Activated T-cell treated with anti-CD3 and anti-CD28 coated beads, Interleukin-2, amount 50 U/mL, for 72 hours (primary cell): ENCODE results near the gene CRNKL1. TPM values are rescaled to one million over a fixed set of nuclear protein-coding genes. Genes with fewer than 3 reads are reported as not detected.

Source experiments
- ATAC-seq, 2 donors: fragments of 150-1000 bp; cut with Tn5 transposase; replicated peaks in 1 of 2; 2 replicates each; pipeline ENCODE4 v1.10.0; 2021; ENCODE audit warnings: moderate library complexity in 2 of 2, mild to moderate bottlenecking in 1 of 2
- DNase-seq, 2 donors: peaks; one replicate each; pipeline ENCODE4 v3.0.0; 2021 to 2022; ENCODE audit warnings: mixed read lengths in 1 of 2
- H3K27ac Mint-ChIP-seq: one replicate; pipeline ENCODE4 v1.8.0; 2022; ENCODE audit warnings: mild to moderate bottlenecking, moderate library complexity, mixed read lengths
- H3K27me3 Mint-ChIP-seq: one replicate; pipeline ENCODE4 v1.8.0; 2022; ENCODE audit warnings: low read depth, mixed read lengths
- H3K36me3 Mint-ChIP-seq, 2 donors: one replicate each; pipeline ENCODE4 v1.8.0; 2022; ENCODE audit warnings: mixed read lengths in 2 of 2, mild to moderate bottlenecking in 1 of 2; ENCODE audit not compliant: insufficient read depth in 2 of 2
- H3K4me1 Mint-ChIP-seq: one replicate; pipeline ENCODE4 v1.8.0; 2022; ENCODE audit warnings: low read depth, mixed read lengths
- H3K4me3 Mint-ChIP-seq, 2 donors: one replicate each; pipeline ENCODE4 v1.8.0; 2022; ENCODE audit warnings: mild to moderate bottlenecking in 2 of 2, mixed read lengths in 2 of 2, moderate library complexity in 2 of 2
- H3K9me3 Mint-ChIP-seq, 2 donors: one replicate each; pipeline ENCODE4 v1.8.0; 2022; ENCODE audit warnings: mixed read lengths in 2 of 2
- total RNA-seq, 2 donors: library from RNA; stranded (reverse); gene quantifications; one replicate each; pipeline ENCODE4 v1.2.3, GENCODE V29; 2022

Gene CRNKL1
- total RNA-seq, 2 donors from 2014 or later = 22.3 to 27.9 TPM

DNA sequence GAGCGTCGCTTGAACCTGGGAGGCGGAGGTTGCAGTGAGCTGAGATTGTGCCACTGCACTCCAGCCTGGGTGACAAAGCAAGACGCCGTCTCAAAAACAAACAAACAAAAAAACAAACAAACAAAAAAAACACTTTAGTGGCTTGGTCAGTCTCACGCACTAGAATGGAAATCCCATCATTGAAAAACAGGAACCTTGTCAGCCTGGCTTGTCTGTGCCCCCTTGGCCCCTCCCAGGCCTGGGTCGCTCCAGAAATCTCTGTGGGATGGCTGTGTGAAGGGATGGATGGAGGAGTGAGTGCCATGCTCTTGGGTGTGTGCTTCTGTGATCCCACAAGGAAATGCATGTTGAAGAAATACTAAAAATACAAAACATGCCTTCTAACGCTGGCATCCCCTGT, 56.0 kb downstream of the CRNKL1 start:
- ATAC-seq (no peak), DNase-seq (no peak)
- no peaks in the 10 kb centered on the region for H3K9me3 Mint-ChIP-seq
- H3K27me3 Mint-ChIP-seq = peaks cover 25% of the 10 kb centered on the region
- no peak overlapping the region for H3K27ac Mint-ChIP-seq
- no peaks in the 10 kb centered on the region for H3K36me3 Mint-ChIP-seq
- H3K4me3 Mint-ChIP-seq = no peak overlapping the region
- H3K4me1 Mint-ChIP-seq = no peaks in the 10 kb centered on the region

DNA sequence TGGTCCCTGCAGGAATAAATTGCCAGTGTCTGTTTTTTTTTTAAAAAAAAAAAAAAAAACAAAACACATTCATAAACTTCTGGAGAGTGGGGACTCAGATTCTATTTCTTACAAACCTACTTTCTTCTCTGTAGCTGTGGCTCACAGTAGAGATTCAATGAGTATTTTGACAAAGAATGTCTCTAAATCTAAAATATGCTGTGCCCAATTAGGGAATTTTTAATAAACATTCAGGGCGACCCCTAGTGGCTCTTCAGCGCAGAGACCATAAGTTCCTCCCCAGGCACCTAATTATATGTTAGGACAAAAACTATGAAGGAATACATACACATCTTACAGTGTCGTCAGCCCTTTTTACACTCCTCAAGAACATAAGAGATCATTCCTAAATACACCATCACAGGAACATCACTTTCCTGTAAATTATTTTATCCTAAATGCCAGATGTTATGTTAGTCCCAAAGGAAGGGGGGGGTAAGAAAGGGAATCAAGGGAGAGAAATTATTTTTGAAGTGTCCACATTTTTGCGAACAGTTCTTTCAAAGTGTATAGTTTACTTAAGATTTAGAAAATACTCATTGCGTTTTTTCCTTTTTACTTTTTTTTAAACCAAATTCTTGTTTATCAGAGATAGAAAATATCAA, 56.9 kb downstream of the CRNKL1 start:
- peak; percentile 10 to 33 for DNase-seq
- no peak overlapping the region for H3K27ac Mint-ChIP-seq
- H3K4me1 Mint-ChIP-seq = no peaks in the 10 kb centered on the region
- no peak for ATAC-seq
- H3K36me3 Mint-ChIP-seq = no peaks in the 10 kb centered on the region
- H3K9me3 Mint-ChIP-seq = no peaks in the 10 kb centered on the region
- no peak overlapping the region for H3K4me3 Mint-ChIP-seq
- peaks cover 19% of the 10 kb centered on the region for H3K27me3 Mint-ChIP-seq

DNA sequence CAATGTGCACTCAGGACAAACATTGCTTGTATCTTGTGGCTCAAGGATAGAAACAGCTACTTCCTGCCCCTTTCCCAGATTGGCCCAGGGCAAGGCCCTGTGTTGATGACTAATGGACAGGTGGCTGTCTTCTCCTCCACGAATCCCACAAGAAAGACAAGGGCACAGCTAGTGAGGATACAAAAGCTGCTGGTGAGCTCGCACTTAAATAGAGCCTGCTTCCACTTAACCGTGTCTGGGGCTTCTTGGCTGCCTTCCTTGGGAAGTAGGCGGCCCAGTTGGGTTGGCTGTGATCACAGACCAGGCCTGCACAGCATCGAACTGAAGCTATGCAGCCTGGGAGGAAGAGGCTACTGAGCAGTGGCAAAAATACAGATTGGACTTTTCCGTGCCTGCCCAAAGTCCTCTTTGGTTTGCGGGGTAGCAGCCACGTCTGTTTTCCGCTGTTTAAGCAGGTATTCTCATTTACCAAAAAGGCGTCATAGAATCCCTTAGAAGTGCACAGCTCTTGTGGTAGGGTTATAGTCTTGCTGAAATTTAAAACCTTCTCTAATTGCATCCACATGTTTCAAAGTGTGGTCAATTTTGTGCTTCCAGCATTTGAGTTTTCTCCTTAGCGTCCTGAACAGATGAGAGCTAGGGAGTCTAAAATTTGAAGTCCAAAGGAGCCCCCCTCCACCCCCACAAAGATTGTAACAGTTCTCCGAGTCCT, 58.2 kb downstream of the CRNKL1 start:
- no peaks in the 10 kb centered on the region for H3K9me3 Mint-ChIP-seq
- H3K27ac Mint-ChIP-seq = no peak overlapping the region
- DNase-seq (no peak), ATAC-seq (no peak)
- H3K4me1 Mint-ChIP-seq = no peaks in the 10 kb centered on the region
- H3K36me3 Mint-ChIP-seq = no peaks in the 10 kb centered on the region
- no peak overlapping the region for H3K4me3 Mint-ChIP-seq
- H3K27me3 Mint-ChIP-seq = peaks cover 8% of the 10 kb centered on the region

DNA sequence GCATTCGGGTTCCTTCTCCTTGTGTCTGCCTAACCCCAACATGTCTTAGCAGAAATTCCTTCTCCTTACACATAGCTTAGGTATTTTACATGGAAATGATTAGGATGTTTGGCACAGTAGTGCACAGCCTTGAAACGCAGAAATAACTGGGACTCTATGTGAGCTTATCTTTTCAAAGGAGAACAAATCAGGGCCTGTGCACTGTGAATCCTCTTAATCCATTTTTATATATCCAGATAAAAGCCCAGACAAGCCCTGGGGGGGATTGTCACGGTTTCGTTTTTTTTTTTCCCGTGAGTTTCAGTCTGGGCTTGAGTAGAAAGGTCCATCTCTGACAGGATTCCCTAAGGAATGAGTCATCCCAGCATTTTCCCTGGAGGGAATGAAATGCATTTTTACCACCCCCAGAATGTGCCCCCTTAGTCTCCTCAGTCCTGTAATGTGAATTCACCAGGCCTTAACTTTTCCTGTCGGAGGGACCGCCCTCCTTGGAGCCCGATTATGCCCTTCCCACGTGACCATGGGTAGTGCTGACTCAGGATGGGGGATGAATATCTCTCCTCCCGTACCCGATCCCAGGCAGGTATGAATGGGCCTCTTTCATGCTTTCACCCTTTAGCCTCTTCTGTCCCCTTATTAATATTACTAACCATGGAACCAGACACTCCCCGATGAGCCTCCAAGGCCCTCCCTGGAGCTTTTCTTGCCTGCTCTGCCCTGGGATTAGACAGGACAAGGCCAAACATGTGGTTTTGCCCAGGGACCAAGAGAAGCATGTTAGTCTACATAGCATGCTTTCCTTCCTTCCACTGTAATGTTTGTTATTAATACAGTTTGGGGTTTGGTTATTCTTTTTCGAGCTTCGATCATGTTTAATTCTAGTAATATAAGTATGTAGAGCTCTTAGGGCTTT, 59.0 kb downstream of the CRNKL1 start:
- Mint-ChIP-seq H3K4me1 (no peaks in the 10 kb centered on the region), H3K27ac (no peak overlapping the region), H3K27me3 (peaks cover 5% of the 10 kb centered on the region), H3K4me3 (no peak overlapping the region), H3K36me3 (no peaks in the 10 kb centered on the region), H3K9me3 (no peaks in the 10 kb centered on the region)
- DNase-seq = no peak
- ATAC-seq = no peak

DNA sequence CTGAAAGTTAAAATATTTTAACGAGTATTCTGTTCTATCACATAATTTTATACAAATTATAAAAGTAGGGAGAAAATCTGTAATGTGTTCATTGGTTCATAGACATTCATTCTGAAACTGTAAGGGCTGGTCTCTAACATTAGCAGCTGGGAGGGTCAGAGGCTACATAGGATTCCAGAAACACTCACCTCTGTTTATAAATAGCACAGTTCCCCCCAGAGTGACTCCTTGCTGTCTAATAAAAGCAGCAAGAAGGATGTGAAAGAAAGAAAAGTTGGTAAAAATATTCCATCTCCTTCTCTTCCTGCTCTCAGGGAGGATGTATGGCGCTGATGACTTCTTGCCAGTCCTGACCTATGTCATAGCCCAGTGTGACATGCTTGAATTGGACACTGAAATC, 60.4 kb downstream of the CRNKL1 start:
- H3K9me3 Mint-ChIP-seq = no peaks in the 10 kb centered on the region
- DNase-seq = no peak
- no peak for ATAC-seq
- H3K27ac Mint-ChIP-seq = no peak overlapping the region
- H3K4me1 Mint-ChIP-seq = no peaks in the 10 kb centered on the region
- H3K4me3 Mint-ChIP-seq = no peak overlapping the region
- H3K27me3 Mint-ChIP-seq = peaks cover 12% of the 10 kb centered on the region
- no peaks in the 10 kb centered on the region for H3K36me3 Mint-ChIP-seq

DNA sequence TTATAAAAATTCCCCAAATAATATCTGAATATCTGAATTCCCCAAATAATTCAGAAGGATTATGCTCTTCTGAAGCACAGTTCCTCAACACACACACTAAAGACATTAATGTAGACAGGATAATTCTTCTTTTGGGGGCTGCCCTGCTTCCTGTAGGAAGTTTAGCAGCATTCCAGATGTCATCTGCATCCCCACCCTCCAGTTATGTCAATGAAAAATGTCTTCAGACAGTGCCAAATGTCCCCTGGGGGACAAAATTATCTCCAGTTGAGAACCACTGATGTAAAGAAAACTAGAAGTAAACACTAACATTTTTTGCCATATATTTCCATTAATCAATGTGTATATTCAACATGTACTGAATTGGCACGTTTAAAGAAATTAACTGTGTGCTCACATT, 61.0 kb downstream of the CRNKL1 start:
- no peaks in the 10 kb centered on the region for H3K4me1 Mint-ChIP-seq
- H3K36me3 Mint-ChIP-seq = no peaks in the 10 kb centered on the region
- no peak overlapping the region for H3K4me3 Mint-ChIP-seq
- no peak overlapping the region for H3K27ac Mint-ChIP-seq
- DNase-seq (no peak), ATAC-seq (no peak)
- no peaks in the 10 kb centered on the region for H3K9me3 Mint-ChIP-seq
- peaks cover 12% of the 10 kb centered on the region for H3K27me3 Mint-ChIP-seq

DNA sequence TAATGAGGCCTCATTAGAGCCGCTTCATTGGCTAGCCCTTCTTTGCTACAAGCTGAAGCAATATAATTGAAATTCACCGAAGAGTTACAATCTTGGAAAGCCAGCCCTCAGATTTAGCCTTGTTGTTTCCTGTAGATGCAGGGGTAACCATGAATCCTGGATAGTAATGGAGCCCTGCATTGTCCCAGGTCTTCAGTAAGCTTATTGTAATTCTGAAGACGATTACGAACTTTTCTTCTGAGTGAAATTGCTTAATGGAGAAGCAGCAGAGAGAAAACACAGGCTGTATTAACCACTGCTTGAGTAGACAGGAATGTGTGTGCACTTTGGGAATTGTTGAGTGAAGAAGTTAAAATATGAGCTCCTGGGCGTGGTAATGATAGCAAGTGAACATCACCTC, 61.4 kb downstream of the CRNKL1 start:
- DNase-seq = no peak
- Mint-ChIP-seq H3K9me3 (no peaks in the 10 kb centered on the region), H3K4me1 (no peaks in the 10 kb centered on the region), H3K27me3 (peaks cover 12% of the 10 kb centered on the region), H3K36me3 (no peaks in the 10 kb centered on the region), H3K27ac (no peak overlapping the region), H3K4me3 (no peak overlapping the region)
- ATAC-seq = no peak

DNA sequence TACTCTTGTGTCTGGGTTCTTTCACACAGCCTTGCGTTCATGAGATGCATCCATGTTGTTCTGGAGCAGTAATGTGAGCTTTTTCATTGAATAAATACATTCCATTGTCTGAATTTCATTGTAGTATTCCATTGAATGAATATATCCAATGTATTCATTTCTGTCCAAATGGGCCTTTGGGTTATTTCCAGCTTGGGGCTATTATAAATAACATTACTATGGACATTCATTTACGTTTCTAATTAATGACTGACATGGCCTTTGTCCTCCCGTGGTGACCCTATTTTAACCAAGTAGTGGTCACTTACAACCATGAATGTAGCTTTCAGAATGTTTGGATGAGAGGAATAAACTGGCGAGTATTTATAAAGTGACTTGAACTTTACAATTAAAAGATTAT, 65.2 kb downstream of the CRNKL1 start:
- H3K27ac Mint-ChIP-seq = no peak overlapping the region
- no peaks in the 10 kb centered on the region for H3K9me3 Mint-ChIP-seq
- no peaks in the 10 kb centered on the region for H3K36me3 Mint-ChIP-seq
- H3K4me1 Mint-ChIP-seq = no peaks in the 10 kb centered on the region
- H3K27me3 Mint-ChIP-seq = peaks cover 12% of the 10 kb centered on the region
- DNase-seq (no peak), ATAC-seq (no peak)
- H3K4me3 Mint-ChIP-seq = no peak overlapping the region

DNA sequence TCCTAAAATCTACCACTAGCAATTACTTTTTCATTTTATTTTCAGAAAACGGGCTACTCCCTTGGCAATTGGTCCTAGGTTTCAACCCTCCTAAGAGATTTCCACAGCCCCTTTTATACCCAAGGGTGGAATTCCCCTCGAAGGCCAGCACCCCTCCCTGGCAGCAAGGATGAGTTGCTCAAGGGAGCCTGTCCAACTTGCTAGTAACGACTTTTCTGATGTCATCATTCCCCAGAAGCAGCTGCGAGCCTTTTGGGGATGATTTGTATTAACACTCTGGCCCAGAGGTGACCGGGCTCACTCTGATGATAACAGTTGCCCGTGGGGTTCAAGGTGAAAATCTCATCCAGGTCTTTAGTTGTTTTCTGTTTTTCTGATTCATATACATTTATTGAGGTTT, 65.8 kb downstream of the CRNKL1 start:
- DNase-seq (no peak), ATAC-seq (no peak)
- H3K27me3 Mint-ChIP-seq = peaks cover 17% of the 10 kb centered on the region
- no peak overlapping the region for H3K4me3 Mint-ChIP-seq
- no peak overlapping the region for H3K27ac Mint-ChIP-seq
- no peaks in the 10 kb centered on the region for H3K4me1 Mint-ChIP-seq
- no peaks in the 10 kb centered on the region for H3K9me3 Mint-ChIP-seq
- H3K36me3 Mint-ChIP-seq = no peaks in the 10 kb centered on the region

Other genes starting within 250 kb of the CRNKL1 start
- 10 to 100 TPM; 62.9 to 72.5 TPM for gene NAA20, start 35.1 kb downstream of the CRNKL1 start, total RNA-seq
- gene CFAP61, start 66 bp upstream of the CRNKL1 start, total RNA-seq = not detected